EH (cell line): Measurements from ENCODE around the gene EP400.
A peak's percentile ranks its signal among the peaks of the same experiment; 100 is the strongest.

Source experiments
- DNase-seq: peaks from one replicate; pipeline ENCODE4 v3.0.0-alpha.2; 2015; ENCODE audit warnings: low read depth

Gene EP400

DNA sequence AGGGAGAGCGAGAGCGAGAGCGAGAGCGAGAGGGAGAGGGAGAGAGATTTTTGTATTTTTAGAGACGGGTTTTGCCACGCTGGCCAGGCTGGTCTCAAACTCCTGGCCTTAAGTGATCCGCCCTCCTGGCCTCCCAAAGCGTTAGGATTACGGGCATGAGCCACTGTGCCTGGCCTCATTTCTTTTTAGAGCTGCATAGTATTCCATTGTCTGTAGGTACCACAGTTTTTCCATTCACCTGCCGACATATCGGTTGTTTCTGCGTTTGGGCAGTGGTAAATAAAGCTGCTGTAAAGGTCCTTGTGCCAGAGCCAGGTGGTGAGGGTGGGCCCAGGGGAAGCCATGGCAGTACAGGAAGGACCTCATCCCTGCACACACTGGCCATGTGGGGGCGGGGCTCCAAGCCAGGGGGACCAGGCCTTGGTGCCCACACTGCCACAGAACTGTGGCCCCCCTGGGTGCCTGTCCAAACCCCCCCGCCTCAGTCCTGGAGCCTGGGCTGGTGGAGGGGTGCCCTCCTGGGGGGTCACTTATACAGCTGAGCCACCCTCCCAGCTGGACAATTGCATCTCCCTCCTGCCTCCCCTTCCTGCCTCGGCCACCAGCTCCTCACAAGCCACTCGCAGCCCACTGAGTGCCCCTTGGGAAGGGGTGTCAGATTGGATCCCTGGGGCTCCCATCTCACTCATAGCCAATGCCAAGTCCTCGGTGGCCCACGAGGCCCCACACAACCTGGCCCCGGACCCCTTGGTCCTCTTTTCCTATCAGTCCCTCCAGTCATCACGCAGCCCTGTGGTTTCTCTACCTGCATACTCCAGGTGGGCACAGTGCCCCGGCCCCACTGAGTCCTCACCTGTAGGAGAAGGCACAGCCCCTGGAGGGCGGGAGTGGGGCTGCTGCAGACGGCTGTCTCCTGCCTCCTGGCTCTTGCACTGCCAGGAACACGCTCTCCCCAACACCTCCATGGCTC is 22.3 kb upstream of the EP400 start:
- no peak for DNase-seq

DNA sequence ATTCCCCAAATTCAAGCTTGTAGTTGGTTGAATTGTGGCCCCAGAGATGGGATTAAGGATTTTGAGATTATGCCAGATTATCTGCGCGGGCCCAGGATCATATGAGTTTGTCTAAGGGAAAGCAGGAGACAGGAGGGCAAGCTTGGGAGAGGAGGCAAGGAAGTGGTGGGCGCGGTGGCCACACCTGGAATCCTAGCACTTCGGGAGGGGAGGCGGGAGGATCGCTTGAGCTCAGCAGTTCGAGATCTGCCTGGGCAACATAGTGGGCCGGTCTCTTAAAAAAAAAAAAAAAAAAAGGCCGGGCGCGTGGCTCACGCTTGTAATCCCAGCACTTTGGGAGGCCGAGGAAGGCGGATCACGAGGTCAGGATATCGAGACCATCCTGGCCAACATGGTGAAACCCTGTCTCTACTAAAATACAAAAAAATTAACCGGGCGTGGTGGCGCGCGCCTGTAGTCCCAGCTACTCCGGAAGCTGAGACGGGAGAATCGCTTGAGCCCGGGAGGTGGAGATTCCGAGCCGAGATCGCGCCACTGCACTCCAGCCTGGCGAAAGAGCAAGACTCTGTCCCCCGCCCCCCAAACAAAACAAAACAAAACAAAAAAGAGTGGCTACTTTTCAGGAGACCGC is 21.5 kb upstream of the EP400 start:
- peak; percentile 57 for DNase-seq

DNA sequence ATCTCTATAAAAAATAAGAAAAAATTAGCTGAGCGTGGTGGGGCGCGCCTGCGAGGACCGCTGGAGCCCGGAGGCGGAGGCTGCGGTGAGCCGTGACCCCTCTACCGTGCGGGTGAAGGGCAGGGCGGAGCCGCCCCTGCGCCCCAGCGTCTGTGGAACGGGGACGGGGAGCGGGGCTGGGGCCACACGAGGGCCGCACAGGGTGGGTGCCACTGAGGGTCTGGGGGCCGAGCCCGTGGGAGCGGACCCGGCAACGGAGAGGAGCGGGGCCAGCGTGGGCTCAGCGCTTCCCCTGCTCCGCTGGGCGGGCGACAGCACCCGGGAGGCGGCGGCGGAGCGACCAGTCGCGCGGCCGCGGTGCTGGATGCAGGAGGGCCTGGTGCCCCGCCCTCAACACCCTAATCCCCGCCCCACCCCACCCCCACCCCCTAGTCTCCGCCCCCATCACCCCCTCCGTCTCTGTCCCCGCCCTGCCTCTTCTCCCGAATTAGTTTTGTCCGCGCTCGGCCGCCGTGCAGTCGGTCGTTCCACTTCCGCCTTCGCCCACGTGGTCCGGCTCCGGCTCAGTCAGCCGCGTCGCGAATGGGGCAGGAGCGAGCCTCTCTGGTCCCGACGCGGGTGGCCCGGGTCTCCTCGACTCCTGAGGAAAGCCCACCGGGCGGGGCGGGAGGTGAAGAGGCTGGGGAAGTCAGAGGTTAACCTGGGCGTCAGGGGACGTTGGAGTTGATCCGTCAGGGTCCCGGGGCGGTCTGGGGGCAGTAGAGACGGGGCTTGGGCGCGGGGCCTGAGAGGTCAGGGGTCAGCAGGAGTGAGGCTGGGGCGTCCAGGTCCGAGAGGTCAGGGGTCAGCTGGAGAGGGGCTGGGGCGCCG is 20.8 kb upstream of the EP400 start, which contains the start of gene PUS1:
Gene PUS1, plus strand, starts transcription at position 566 of the 870 bp plus-strand sequence. CDS start 447 bp downstream, outside the sequence.
- peak; percentile 95 for DNase-seq

DNA sequence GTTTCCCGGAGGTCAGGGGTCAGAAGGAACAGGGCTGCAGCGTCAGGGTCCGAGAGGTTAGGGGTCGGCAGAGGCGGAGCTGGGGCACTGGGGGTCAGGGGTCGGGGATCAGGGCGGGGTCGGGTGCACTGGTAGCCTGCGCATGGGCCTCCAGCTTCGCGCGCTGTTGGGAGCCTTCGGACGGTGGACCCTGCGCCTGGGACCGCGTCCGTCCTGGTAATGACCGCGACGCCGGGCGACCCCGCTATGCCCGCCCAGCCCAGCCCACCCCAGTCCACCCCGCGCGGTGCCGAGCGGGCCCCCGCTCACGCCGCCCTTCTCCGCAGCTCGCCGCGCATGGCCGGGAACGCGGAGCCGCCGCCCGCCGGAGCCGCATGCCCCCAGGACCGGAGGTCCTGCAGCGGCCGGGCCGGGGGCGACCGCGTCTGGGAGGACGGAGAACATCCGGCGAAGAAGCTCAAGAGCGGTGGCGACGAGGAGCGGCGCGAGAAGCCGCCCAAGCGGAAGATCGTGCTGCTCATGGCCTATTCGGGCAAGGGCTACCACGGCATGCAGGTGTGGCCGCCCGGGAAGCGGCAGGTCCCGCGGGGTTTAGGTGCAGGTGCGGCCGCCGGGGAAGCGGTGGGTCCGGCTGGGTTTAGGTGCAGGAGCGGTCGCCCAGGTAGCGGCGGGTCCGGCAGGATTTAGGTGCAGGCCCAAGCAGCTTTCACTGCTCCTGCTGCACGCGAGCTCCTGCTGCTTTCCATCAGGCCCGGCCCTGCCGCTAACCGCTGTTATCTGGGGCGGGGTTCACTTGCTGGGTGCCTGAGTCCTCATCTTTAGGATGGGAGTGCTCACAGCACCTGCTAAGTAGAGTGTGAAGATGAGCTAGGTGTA is 19.9 kb upstream of the EP400 start:
- DNase-seq, result peak; percentile 39

DNA sequence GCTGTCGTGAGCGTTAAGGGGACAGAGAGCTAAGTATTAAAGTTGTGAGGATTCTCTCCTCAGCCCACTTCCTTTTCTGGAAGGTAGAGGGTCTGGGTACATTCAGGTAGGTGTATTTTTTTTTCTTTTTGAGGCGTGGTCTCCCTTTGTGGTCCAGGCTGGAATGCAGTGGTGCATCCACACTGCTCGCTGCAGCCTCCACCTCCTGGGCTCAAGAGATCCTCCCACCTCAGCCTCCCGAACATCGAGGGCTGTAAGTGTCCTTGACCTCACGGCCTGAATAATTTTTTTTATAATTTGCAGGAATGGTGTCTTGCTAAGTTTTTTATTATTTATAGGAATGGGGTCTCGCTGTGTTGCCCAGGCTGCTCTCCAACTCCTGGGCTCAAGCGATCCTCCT is 19.2 kb upstream of the EP400 start:
- DNase-seq, result no peak

DNA sequence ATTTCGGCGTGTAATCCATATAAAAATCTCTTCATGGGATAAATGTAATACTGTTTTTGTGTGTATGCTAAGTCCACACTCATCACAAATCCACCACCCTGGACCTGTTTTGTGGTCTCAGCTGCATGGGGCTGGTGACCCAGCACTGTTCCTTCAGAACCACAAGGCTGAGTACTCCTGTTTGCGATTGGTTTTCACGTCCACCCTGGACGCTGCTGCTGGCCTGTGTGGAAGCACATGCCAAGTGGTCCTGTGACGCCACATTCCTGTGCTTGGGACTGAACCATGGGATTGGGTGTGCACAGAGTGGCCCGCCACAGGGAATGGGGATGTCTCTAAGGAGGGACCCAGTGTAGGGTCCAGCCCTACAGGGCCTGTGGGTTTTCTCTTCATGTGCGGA is 16.4 kb upstream of the EP400 start:
- no peak for DNase-seq

DNA sequence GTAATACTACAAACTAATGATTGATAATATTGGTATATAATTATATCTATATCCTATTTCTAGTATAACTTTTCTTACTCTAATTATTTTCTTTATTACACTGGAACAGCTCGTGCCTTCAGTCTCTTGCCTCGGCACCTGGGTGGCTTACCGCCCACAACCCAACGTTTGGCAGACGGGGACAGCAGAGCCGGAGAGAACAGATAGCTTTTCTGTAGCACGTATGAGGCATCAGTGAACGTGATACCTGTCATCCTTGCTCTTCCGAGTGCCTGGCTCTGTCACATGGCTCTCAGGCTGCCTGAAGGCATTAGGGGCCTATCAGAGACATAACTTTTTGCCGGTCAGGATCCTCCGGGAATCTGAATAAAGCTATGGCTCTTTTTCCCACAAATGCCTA is 15.2 kb upstream of the EP400 start:
- no peak for DNase-seq

DNA sequence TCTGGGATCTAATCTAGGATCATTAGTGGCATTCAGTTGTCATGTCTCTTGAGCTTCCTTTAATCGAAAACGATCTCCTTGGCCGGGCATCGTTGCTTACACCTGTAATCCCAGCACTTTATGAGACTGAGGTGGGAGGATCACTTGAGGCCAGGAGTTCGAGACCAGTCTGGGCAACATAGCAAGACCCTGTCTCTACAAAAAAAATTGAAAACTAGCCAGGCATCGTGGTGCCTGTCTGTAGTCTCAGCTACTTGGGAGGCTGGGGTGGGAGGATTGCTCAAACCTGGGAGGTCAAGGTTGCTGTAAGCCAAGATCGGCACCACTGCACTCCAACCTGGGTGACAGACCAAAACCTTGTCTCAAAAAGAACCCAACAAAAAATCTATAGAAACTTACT is 11.7 kb upstream of the EP400 start:
- DNase-seq, result no peak

DNA sequence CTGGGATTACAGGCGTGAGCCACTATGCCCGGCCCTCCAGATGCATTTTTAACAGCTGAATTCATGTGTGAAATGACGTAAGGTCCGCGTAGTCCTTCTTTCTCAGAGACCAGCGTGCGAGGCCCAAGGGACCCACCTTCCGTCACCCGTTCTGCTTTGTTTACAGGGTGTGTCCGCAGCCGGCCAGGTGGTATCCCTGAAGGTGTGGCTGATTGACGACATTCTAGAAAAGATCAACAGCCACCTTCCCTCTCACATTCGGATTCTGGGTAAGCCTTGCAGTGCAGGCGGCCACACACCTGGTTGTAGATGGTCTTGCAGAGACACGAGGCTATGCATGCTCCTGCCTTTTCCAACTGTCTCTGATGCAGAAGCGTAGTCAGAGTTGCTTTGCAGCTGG is 10.7 kb upstream of the EP400 start:
- DNase-seq, result no peak

DNA sequence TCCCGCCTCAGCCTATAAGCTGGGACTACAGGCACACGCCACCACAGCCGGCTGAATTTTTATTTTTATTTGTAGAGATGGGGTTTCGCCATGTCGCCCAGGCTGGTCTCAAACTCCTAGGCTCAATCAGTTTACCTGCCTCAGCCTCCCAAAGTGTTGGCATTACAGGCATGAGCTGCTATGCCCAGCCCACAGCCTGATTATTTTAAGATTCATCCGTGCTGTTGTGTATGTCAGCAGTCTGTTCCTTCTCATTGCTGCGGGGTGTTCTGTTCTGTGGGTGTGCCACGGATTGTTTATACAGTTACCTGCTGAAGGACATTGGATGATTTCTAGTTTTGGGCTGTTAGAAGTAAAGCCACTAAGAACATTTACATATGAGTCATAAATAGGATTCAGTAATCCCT is 9.6 kb upstream of the EP400 start:
- DNase-seq, result no peak

DNA sequence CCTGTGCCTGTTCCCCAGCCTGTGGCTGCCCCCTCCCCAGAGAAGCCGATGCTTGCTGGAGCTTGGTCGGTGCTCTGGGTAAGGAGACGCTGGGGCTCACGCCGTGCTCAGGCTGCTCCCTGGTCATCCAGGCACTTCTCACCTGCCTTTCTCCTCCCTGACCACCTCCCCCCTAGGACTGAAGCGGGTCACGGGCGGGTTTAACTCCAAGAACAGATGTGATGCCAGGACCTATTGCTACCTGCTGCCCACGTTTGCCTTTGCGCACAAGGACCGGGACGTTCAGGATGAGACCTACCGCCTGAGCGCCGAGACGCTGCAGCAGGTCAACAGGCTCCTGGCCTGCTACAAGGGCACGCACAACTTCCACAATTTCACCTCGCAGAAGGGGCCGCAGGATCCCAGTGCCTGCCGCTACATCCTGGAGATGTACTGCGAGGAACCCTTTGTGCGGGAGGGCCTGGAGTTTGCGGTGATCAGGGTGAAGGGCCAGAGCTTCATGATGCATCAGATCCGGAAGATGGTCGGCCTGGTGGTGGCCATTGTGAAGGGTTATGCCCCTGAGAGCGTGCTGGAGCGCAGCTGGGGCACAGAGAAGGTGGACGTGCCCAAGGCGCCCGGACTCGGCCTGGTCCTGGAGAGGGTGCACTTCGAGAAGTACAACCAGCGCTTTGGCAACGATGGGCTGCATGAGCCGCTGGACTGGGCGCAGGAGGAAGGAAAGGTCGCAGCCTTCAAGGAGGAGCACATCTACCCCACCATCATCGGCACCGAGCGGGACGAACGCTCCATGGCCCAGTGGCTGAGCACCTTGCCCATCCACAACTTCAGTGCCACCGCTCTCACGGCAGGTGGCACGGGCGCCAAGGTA is 8.4 kb upstream of the EP400 start:
- DNase-seq, result no peak

DNA sequence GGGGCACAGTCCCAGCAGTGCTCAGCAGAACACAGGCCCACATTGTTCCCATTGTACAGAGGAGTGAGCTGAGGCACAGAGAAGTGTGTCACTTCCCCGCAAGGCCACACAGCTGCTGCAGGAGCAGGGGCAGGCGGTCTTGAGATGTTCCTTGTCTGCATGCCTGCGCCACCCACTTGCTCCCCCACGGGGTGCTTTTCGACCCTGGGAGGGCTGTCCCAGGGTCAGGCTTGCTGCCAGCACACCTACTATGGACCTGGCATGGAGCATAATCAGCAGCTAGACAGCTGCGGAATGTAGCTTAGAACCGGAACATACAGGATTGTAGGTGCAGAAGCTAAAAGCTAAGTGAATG is 7.8 kb upstream of the EP400 start:
- DNase-seq, result no peak

DNA sequence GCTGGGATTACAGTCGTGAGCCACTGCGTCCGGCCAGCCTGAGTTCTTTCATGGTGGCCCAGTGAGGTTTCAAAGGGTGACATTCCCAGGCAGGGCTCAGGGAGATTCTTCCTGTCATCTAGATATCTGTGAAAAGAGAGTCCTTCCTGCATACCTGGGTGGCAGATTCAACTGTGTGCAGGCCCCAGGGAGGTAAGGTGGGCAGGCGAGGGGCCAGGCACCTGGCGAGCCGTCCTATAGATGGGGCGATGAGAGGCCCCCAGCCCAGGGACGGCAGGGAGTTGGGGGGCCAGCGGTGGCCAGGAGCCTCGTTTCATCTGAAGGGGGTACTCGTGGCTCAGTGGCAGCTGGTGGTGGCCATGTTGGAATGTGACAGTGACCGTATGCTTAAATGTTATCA is 7.1 kb upstream of the EP400 start:
- DNase-seq, result no peak

DNA sequence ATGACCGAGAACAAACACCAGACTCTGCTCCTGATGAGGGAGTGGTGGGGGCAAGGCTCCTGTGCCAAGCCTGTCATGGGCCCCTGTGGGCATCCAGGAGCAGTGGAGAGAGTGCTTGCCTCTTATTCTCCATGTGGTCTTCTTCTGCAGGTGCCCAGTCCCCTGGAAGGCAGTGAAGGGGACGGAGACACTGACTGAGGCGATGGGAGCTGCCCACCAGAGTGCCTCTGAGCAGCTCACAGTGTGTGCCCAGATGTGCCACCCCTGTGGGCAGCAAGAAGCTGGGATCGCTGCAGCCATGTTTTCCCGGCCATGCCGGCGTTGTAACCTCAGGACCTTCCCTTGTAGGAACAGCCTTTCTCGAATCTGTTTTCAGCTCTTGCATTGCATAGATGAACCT is 6.4 kb upstream of the EP400 start:
- DNase-seq, result no peak

DNA sequence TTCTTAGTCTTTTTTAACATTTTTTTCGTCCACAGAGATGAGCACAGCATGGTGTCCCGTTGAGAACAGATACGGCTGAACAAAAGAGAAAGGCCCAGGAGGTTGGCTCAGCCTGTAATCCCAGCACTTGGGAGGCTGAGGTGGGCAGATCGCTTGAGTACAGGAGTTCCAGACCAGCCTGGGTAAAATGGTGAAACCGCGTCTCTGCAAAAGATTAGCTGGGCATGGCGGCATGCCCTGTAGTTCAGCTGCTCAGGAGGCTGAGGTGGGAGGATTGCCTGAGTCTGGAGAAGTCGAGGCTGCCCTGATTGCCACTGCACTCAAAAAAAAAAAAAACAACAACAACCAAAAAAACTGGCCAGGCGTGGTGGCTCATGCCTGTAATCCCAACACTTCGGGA is 5.9 kb upstream of the EP400 start:
- DNase-seq, result no peak

DNA sequence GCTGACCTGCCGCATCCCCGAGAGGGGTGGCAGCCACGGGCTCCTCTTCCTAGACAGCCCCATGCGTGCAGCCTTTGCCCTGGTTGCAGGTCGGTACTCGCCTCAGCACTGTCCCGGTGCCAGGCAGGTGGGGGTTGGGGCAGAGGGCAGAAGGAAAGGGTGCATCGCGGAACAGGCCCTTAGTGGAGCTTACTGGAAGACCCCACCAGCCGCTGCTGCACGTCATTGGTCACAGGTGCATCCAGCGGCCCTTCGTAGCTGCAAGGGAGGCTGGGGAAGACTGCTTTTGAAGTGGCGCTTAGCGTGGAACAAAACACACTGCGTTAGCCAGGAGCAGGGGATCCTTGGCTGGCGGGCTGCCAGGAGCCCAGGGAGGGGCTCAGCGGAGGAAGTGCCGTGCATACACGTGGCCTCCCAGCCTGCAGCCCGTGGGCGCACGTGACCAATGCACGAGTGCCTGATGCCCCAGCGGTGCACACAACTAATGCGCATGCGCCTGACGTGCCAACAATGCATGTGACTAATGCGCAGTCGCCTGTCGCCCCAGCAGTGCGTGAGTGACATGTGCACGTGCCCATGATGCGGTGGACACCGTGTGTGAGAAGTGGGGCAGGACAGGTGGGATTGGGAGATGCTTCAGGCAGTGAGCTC is 5.0 kb upstream of the EP400 start:
- no peak for DNase-seq

DNA sequence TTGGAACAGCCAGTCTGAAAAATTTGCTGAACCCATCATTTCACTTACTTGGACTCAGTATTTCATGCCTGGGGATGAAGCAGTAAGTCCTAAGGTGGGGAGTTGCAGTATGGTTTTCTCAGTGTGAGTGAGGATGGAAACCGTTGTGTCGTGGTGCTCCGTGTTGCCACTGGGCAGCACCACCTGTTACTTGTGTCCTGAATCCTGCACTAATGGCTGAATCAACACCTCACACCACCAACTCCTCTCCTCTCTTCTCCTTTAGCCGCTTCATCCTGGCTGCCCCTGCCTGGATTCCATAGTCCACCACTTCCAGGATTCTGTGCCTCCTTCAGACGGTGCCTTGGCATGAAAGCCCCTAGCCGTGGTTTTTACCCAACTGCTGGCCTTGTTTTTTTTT is 3.0 kb upstream of the EP400 start:
- no peak for DNase-seq

DNA sequence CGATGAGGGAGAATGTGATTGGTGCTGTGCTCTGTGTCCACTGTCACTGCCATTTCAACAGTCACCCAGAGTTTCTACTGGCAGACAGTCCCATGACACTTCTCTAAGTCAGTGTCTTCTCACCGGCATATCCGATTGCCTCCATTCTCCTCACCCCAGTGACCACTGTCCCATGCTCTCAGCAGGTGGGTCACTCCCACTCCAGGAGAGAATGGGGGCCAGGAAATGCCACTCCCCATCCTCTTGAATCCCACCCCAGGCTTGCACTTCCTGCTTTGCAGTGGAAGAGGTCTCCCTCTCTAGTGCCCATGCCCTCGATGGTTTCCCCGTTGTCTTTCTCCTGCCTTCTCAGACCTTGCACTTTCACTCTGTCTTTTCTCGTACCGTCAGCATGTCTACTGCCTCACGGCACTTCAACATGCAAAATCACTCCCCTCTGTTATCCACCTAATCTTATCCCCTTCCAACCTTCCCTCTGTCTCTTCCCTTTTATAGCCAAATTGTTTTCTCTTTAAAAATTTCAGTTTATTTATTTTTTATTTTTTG is 2.2 kb upstream of the EP400 start:
- DNase-seq, result no peak

DNA sequence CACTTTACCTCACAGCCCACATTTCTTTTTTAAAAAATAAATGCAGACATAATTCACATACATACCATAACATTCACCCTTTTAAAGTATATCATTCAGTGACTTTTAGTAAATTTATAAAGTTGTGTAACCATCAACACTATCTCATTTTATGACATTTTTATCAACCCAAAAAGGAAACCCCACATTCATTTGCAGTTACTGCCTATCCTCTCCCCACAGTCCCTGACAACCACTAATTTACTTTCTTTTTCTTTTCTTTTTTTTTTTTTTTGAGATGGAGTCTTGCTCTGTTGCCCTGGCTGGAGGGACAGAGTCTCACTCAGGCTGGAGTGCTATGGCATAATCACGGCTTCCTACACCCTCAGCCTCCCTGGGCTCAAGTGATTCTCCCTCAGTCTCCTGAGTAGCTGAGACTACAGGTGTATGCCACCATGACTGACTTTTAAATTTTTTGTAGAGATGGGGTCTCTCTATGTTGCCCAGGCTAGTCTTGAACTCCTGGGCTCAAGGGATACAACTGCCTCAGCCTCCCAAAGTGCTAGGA is 1.5 kb upstream of the EP400 start:
- DNase-seq, result no peak
